ENCODE measurements around the gene PLCB4.

The PLCB4 gene

GRCh38 chr20:9412309-9412708 lies 343.4 kb downstream of the PLCB4 start:
- DNase-seq = no peak

- DNase-seq = no peak
Observed at GRCh38 chr20:9413001-9413400, 344.1 kb downstream of the PLCB4 start.

GRCh38 chr20:9415426-9415825 lies 346.5 kb downstream of the PLCB4 start:
- no peak for DNase-seq

- DNase-seq = no peak
Observed at GRCh38 chr20:9416421-9416820, 347.5 kb downstream of the PLCB4 start.

- no peak for DNase-seq
Observed at GRCh38 chr20:9417665-9418064, 348.8 kb downstream of the PLCB4 start.

GRCh38 chr20:9422321-9423057 lies 353.6 kb downstream of the PLCB4 start:
- DNase-seq = no peak

- no peak for DNase-seq
Observed at GRCh38 chr20:9424551-9424950, 355.7 kb downstream of the PLCB4 start.

- no peak for DNase-seq
Observed at GRCh38 chr20:9427430-9428291, 358.8 kb downstream of the PLCB4 start.

GRCh38 chr20:9428292-9428607 lies 359.4 kb downstream of the PLCB4 start:
- no peak for DNase-seq

GRCh38 chr20:9439806-9440205 lies 370.9 kb downstream of the PLCB4 start:
- DNase-seq = no peak

GRCh38 chr20:9440892-9441291 lies 372.0 kb downstream of the PLCB4 start:
- no peak for DNase-seq

- DNase-seq = no peak
Observed at GRCh38 chr20:9441948-9442347, 373.1 kb downstream of the PLCB4 start.

- DNase-seq = no peak
Observed at GRCh38 chr20:9442858-9443257, 374.0 kb downstream of the PLCB4 start.

GRCh38 chr20:9444921-9445320 lies 376.0 kb downstream of the PLCB4 start:
- DNase-seq = no peak

GRCh38 chr20:9447182-9447581 lies 378.3 kb downstream of the PLCB4 start:
- DNase-seq = no peak

- no peak for DNase-seq
Observed at GRCh38 chr20:9453201-9453600, 384.3 kb downstream of the PLCB4 start.

- DNase-seq = no peak
Observed at GRCh38 chr20:9454791-9455190, 385.9 kb downstream of the PLCB4 start.

GRCh38 chr20:9457136-9457535 lies 388.2 kb downstream of the PLCB4 start:
- no peak for DNase-seq

GRCh38 chr20:9458138-9458796 lies 389.4 kb downstream of the PLCB4 start:
- DNase-seq = no peak

- no peak for DNase-seq
Observed at GRCh38 chr20:9460518-9460917, 391.6 kb downstream of the PLCB4 start.

- no peak for DNase-seq
Observed at GRCh38 chr20:9467995-9468394, 399.1 kb downstream of the PLCB4 start.

- DNase-seq = no peak
Observed at GRCh38 chr20:9474835-9475415, 406.0 kb downstream of the PLCB4 start.

- DNase-seq = no peak
Observed at GRCh38 chr20:9475456-9475855, 406.6 kb downstream of the PLCB4 start.

Measured in T-helper 9 cell (primary cell).